ENCODE measurements around the gene SLC16A14. TPM values are rescaled to one million over a fixed set of nuclear protein-coding genes. Genes with fewer than 3 reads are reported as not detected.

The SLC16A14 gene
- total RNA-seq, 2 donors from 2014 or later = 2.3 to 3.4 TPM

GRCh38 chr2:230085201-230085600 is 16.5 kb upstream of the SLC16A14 start:
- no peak for DNase-seq (ENCODE audit: low spot score)
- Histone ChIP-seq H3K27me3 (no peaks in the 10 kb centered on the region), H3K36me3 (no peaks in the 10 kb centered on the region), H3K4me1 (no peaks in the 10 kb centered on the region), H3K27ac (no peak overlapping the region), H3K9me3 (no peaks in the 10 kb centered on the region), H3K4me3 (no peak overlapping the region)
- TF ChIP-seq CTCF (IDR thresholded peaks at IDR 0.05) = no peak

GRCh38 chr2:230077851-230078547 is 9.3 kb upstream of the SLC16A14 start:
- TF ChIP-seq CTCF (IDR thresholded peaks at IDR 0.05) = no peak
- Histone ChIP-seq H3K4me3 (no peak overlapping the region), H3K36me3 (no peaks in the 10 kb centered on the region), H3K4me1 (no peaks in the 10 kb centered on the region), H3K27me3 (no peaks in the 10 kb centered on the region), H3K9me3 (no peaks in the 10 kb centered on the region), H3K27ac (no peak overlapping the region)
- no peak for DNase-seq (ENCODE audit: low spot score)

GRCh38 chr2:230076819-230077218 is 8.1 kb upstream of the SLC16A14 start:
- Histone ChIP-seq H3K9me3 (no peaks in the 10 kb centered on the region), H3K36me3 (no peaks in the 10 kb centered on the region), H3K27ac (no peak overlapping the region), H3K4me1 (no peaks in the 10 kb centered on the region), H3K27me3 (no peaks in the 10 kb centered on the region), H3K4me3 (no peak overlapping the region)
- TF ChIP-seq CTCF (IDR thresholded peaks at IDR 0.05) = no peak
- DNase-seq (ENCODE audit: low spot score) = no peak

GRCh38 chr2:230075988-230076631 is 7.4 kb upstream of the SLC16A14 start:
- no peaks in the 10 kb centered on the region for H3K27me3 ChIP-seq
- no peak for DNase-seq (ENCODE audit: low spot score)
- H3K27ac ChIP-seq = no peak overlapping the region
- H3K36me3 ChIP-seq = no peaks in the 10 kb centered on the region
- no peak overlapping the region for H3K4me3 ChIP-seq
- no peaks in the 10 kb centered on the region for H3K9me3 ChIP-seq
- no peaks in the 10 kb centered on the region for H3K4me1 ChIP-seq
- TF ChIP-seq CTCF (IDR thresholded peaks at IDR 0.05) = no peak

- Histone ChIP-seq H3K4me1 (peaks cover 0 to 18% of the 10 kb centered on the region in 2 donors), H3K27me3 (no peaks in the 10 kb centered on the region), H3K4me3 (no peak overlapping the region), H3K9me3 (no peaks in the 10 kb centered on the region), H3K36me3 (no peaks in the 10 kb centered on the region), H3K27ac (no peak overlapping the region)
- no peak for TF ChIP-seq CTCF (IDR thresholded peaks at IDR 0.05)
- no peak for DNase-seq (ENCODE audit: low spot score)
Measured at GRCh38 chr2:230071421-230071820, 2.7 kb upstream of the SLC16A14 start.

All from right atrium auricular region (tissue), 2 donors.